ENCODE data around the gene SCGB1C1. TPM values are rescaled to one million over a fixed set of nuclear protein-coding genes. Genes with fewer than 3 reads are reported as not detected.

SCGB1C1 gene
- total and polyA plus RNA-seq, 2 experiments from 2014 or later = not detected

- TF ChIP-seq CREB1 (CRISPR knock-in tag; IDR thresholded peaks at IDR 0.05; ENCODE audit: low read depth) (no peak), JUNB (IDR thresholded peaks at IDR 0.05; ENCODE audit: unreplicated experiment) (no peak), POLR2AphosphoS5 (IDR thresholded peaks at IDR 0.05; ENCODE audit: low read depth) (no peak), ZNF331 (CRISPR knock-in tag; IDR thresholded peaks at IDR 0.05; ENCODE audit: low read depth) (no peak), REST (IDR thresholded peaks at IDR 0.05; ENCODE audit: unreplicated experiment) (no peak), EZH2 (IDR thresholded peaks at IDR 0.05; ENCODE audit: low read depth, unreplicated experiment) (no peak), NANOG (IDR thresholded peaks at IDR 0.05; ENCODE audit: borderline replicate concordance) (no peak), EZH2phosphoT487 (IDR thresholded peaks at IDR 0.05; ENCODE audit: unreplicated experiment) (no peak), ZNF114 (CRISPR knock-in tag; IDR thresholded peaks at IDR 0.05) (no peak), ZNF462 (CRISPR knock-in tag; IDR thresholded peaks at IDR 0.05) (no peak), STAT1 (IDR thresholded peaks at IDR 0.05; ENCODE audit: unreplicated experiment) (no peak)
- TF ChIP-seq, protein P1, sequence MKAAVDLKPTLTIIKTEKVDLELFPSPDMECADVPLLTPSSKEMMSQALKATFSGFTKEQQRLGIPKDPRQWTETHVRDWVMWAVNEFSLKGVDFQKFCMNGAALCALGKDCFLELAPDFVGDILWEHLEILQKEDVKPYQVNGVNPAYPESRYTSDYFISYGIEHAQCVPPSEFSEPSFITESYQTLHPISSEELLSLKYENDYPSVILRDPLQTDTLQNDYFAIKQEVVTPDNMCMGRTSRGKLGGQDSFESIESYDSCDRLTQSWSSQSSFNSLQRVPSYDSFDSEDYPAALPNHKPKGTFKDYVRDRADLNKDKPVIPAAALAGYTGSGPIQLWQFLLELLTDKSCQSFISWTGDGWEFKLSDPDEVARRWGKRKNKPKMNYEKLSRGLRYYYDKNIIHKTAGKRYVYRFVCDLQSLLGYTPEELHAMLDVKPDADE (IDR thresholded peaks at IDR 0.05) = no peak
- TF ChIP-seq, protein P2, sequence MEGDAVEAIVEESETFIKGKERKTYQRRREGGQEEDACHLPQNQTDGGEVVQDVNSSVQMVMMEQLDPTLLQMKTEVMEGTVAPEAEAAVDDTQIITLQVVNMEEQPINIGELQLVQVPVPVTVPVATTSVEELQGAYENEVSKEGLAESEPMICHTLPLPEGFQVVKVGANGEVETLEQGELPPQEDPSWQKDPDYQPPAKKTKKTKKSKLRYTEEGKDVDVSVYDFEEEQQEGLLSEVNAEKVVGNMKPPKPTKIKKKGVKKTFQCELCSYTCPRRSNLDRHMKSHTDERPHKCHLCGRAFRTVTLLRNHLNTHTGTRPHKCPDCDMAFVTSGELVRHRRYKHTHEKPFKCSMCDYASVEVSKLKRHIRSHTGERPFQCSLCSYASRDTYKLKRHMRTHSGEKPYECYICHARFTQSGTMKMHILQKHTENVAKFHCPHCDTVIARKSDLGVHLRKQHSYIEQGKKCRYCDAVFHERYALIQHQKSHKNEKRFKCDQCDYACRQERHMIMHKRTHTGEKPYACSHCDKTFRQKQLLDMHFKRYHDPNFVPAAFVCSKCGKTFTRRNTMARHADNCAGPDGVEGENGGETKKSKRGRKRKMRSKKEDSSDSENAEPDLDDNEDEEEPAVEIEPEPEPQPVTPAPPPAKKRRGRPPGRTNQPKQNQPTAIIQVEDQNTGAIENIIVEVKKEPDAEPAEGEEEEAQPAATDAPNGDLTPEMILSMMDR (conservative IDR thresholded peaks at IDR 0.05; ENCODE audit: low read depth in 2 of 2) = no peak
- H3K27me3 ChIP-seq (ENCODE audit: insufficient read depth) = no peaks in the 10 kb centered on the region
- Mint-ChIP-seq H3K9me3 (no peaks in the 10 kb centered on the region), H3K4me3 (no peak overlapping the region), H3K27ac (no peak overlapping the region), H3K27me3 (ENCODE audit: insufficient read depth, low read depth, poor library complexity) (peaks cover 8% of the 10 kb centered on the region), H3K36me3 (ENCODE audit: low read depth) (no peaks in the 10 kb centered on the region; the same call in 2 of the 3 replicates), H3K4me1 (no peaks in the 10 kb centered on the region)
- H3K27ac ChIP-seq (ENCODE audit: low read depth) = no peak overlapping the region
- no peak for ATAC-seq
- H3K36me3 ChIP-seq (ENCODE audit: insufficient read depth) = no peaks in the 10 kb centered on the region
- H3K9me2 ChIP-seq (ENCODE audit: insufficient read depth) = no peaks in the 10 kb centered on the region
- H3K4me3 ChIP-seq = no peak overlapping the region
- peaks cover 7% of the 10 kb centered on the region; the same call in 1 of the 2 replicates for H3K79me2 ChIP-seq (replicated peaks; ENCODE audit: insufficient read depth)
- 0 out of 2 replicates have a peak, but pooled peaks cover 3% of the 10 kb centered on the region for H4K20me1 ChIP-seq (replicated peaks; ENCODE audit: insufficient read depth)
- H2AFZ ChIP-seq = no peak overlapping the region
- H3K4me2 ChIP-seq = no peak overlapping the region
- no peak for DNase-seq (ENCODE audit: low spot score)
- no peaks in the 10 kb centered on the region for H3K4me1 ChIP-seq (ENCODE audit: insufficient read depth)
- no peaks in the 10 kb centered on the region for H3F3A ChIP-seq (replicated peaks; ENCODE audit: low read depth)
Observed at GRCh38 chr11:227824-228379, 35.0 kb downstream of the SCGB1C1 start.
